NCI-H1417 (cell line): ENCODE measurements around the gene PTH1R.

Experiments
- DNase-seq, 3 experiments: peaks; one replicate each; lab custom pipeline; 2025; lab: John Stamatoyannopoulos, UW

Gene PTH1R

GRCh38 chr3:46913644-46914043 is 36.1 kb downstream of the PTH1R start:
- peak; percentile 50 to 85 (median 76) for DNase-seq

GRCh38 chr3:46914849-46915248 is 37.3 kb downstream of the PTH1R start:
- DNase-seq, result no peak

GRCh38 chr3:46915297-46915822 is 37.8 kb downstream of the PTH1R start:
- DNase-seq, result no peak

GRCh38 chr3:46916278-46916677 is 38.8 kb downstream of the PTH1R start:
- DNase-seq, result no peak

- DNase-seq, result no peak
These were observed 39.3 kb downstream of the PTH1R start for GRCh38 chr3:46916799-46917198.

- no peak for DNase-seq
These were observed 39.7 kb downstream of the PTH1R start for GRCh38 chr3:46917257-46917656.

- no peak for DNase-seq
These were observed 40.7 kb downstream of the PTH1R start for GRCh38 chr3:46918202-46918601.

- DNase-seq, result no peak
These were observed 41.1 kb downstream of the PTH1R start for GRCh38 chr3:46918634-46919033.

GRCh38 chr3:46921041-46921440 is 43.5 kb downstream of the PTH1R start:
- no peak for DNase-seq

GRCh38 chr3:46921871-46922271 is 44.4 kb downstream of the PTH1R start:
- no peak for DNase-seq

- no peak for DNase-seq
These were observed 44.9 kb downstream of the PTH1R start for GRCh38 chr3:46922426-46922825.

- DNase-seq, result no peak
These were observed 45.5 kb downstream of the PTH1R start for GRCh38 chr3:46922871-46923558.

- peak in 1 of 3 experiments; percentile 17 for DNase-seq
These were observed 46.2 kb downstream of the PTH1R start for GRCh38 chr3:46923559-46924350.

GRCh38 chr3:46924921-46925584 is 47.5 kb downstream of the PTH1R start:
- DNase-seq, result no peak

GRCh38 chr3:46925585-46925934 is 48.0 kb downstream of the PTH1R start:
- no peak for DNase-seq

- no peak for DNase-seq
These were observed 48.5 kb downstream of the PTH1R start for GRCh38 chr3:46926039-46926438.

GRCh38 chr3:46926447-46926846 is 48.9 kb downstream of the PTH1R start:
- no peak for DNase-seq

- DNase-seq, result no peak
These were observed 49.6 kb downstream of the PTH1R start for GRCh38 chr3:46926871-46927717.

- no peak for DNase-seq
These were observed 50.2 kb downstream of the PTH1R start for GRCh38 chr3:46927718-46928073.

GRCh38 chr3:46928282-46928681 is 50.8 kb downstream of the PTH1R start:
- no peak for DNase-seq

- DNase-seq, result no peak
These were observed 51.8 kb downstream of the PTH1R start for GRCh38 chr3:46929324-46929723.
